ENCODE results near the gene NIPBL. TPM values are rescaled to one million over a fixed set of nuclear protein-coding genes. Genes with fewer than 3 reads are reported as not detected.
"Not testable (repeated sequence)": the region's sequence is repeated elsewhere in the genome, so short reads cannot be mapped to it uniquely, and the experiment has no call there.

The NIPBL gene
- total RNA-seq, 1 donor from 2014 or later, result 88.6 TPM

GRCh38 chr5:36998578-36998977 lies 122.0 kb downstream of the NIPBL start:
- DNase-seq (ENCODE audit: low spot score in 2 of 2, unreplicated experiment in 2 of 2), result no peak
- Mint-ChIP-seq H3K27me3 (ENCODE audit: low read depth) (no peaks in the 10 kb centered on the region), H3K27ac (no peak overlapping the region), H3K4me3 (no peak overlapping the region), H3K4me1 (no peaks in the 10 kb centered on the region), H3K36me3 (peaks cover 34% of the 10 kb centered on the region), H3K9me3 (no peaks in the 10 kb centered on the region)
- TF ChIP-seq CTCF (IDR thresholded peaks at IDR 0.05; ENCODE audit: unreplicated experiment), result no peak

GRCh38 chr5:37002176-37002751 lies 125.7 kb downstream of the NIPBL start:
- no peaks in the 10 kb centered on the region for H3K27me3 Mint-ChIP-seq (ENCODE audit: low read depth)
- no peak for TF ChIP-seq CTCF (IDR thresholded peaks at IDR 0.05; ENCODE audit: unreplicated experiment)
- H3K27ac Mint-ChIP-seq, result no peak overlapping the region
- peaks cover 22% of the 10 kb centered on the region for H3K36me3 Mint-ChIP-seq
- H3K4me3 Mint-ChIP-seq, result no peak overlapping the region
- H3K4me1 Mint-ChIP-seq, result no peaks in the 10 kb centered on the region
- no peak for DNase-seq (ENCODE audit: low spot score in 2 of 2, unreplicated experiment in 2 of 2)
- no peaks in the 10 kb centered on the region for H3K9me3 Mint-ChIP-seq

- Mint-ChIP-seq H3K4me1 (no peaks in the 10 kb centered on the region), H3K36me3 (peaks cover 19% of the 10 kb centered on the region), H3K4me3 (no peak overlapping the region), H3K27me3 (ENCODE audit: low read depth) (no peaks in the 10 kb centered on the region), H3K9me3 (no peaks in the 10 kb centered on the region), H3K27ac (no peak overlapping the region)
- TF ChIP-seq CTCF (IDR thresholded peaks at IDR 0.05; ENCODE audit: unreplicated experiment), result no peak
- DNase-seq (ENCODE audit: low spot score in 2 of 2, unreplicated experiment in 2 of 2), result no peak
These were observed 128.7 kb downstream of the NIPBL start for GRCh38 chr5:37005252-37005651.

GRCh38 chr5:37005946-37006540 lies 129.5 kb downstream of the NIPBL start:
- Mint-ChIP-seq H3K9me3 (no peaks in the 10 kb centered on the region), H3K36me3 (peaks cover 18% of the 10 kb centered on the region), H3K4me1 (no peaks in the 10 kb centered on the region), H3K27me3 (ENCODE audit: low read depth) (no peaks in the 10 kb centered on the region), H3K27ac (no peak overlapping the region), H3K4me3 (no peak overlapping the region)
- peak; percentile 50 for TF ChIP-seq CTCF (IDR thresholded peaks at IDR 0.05; ENCODE audit: unreplicated experiment)
- no peak for DNase-seq (ENCODE audit: low spot score in 2 of 2, unreplicated experiment in 2 of 2)

- H3K4me1 Mint-ChIP-seq; H3K9me3 Mint-ChIP-seq; H3K4me3 Mint-ChIP-seq; H3K27ac Mint-ChIP-seq; DNase-seq (ENCODE audit: low spot score in 2 of 2, unreplicated experiment in 2 of 2); H3K27me3 Mint-ChIP-seq (ENCODE audit: low read depth): not testable (repeated sequence)
- peaks cover 30% of the 10 kb centered on the region for H3K36me3 Mint-ChIP-seq
These were observed 136.6 kb downstream of the NIPBL start for GRCh38 chr5:37013181-37013580.

- Mint-ChIP-seq H3K27me3 (ENCODE audit: low read depth) (no peaks in the 10 kb centered on the region), H3K4me3 (no peak overlapping the region), H3K4me1 (no peaks in the 10 kb centered on the region), H3K9me3 (no peaks in the 10 kb centered on the region), H3K36me3 (peaks cover 33% of the 10 kb centered on the region), H3K27ac (no peak overlapping the region)
- DNase-seq (ENCODE audit: low spot score in 2 of 2, unreplicated experiment in 2 of 2), result no peak
- no peak for TF ChIP-seq CTCF (IDR thresholded peaks at IDR 0.05; ENCODE audit: unreplicated experiment)
These were observed 137.8 kb downstream of the NIPBL start for GRCh38 chr5:37014321-37014720.

Measured in mesothelial cell of epicardium (in vitro differentiated cells).